Measurements from ENCODE around the gene METTL26. TPM values are rescaled to one million over a fixed set of nuclear protein-coding genes. Genes with fewer than 3 reads are reported as not detected.
A peak's percentile ranks its signal among the peaks of the same experiment; 100 is the strongest.

Gene METTL26
- total and polyA plus RNA-seq, 4 donors: 26.3 to 69.1 (median 41.4) TPM

DNA sequence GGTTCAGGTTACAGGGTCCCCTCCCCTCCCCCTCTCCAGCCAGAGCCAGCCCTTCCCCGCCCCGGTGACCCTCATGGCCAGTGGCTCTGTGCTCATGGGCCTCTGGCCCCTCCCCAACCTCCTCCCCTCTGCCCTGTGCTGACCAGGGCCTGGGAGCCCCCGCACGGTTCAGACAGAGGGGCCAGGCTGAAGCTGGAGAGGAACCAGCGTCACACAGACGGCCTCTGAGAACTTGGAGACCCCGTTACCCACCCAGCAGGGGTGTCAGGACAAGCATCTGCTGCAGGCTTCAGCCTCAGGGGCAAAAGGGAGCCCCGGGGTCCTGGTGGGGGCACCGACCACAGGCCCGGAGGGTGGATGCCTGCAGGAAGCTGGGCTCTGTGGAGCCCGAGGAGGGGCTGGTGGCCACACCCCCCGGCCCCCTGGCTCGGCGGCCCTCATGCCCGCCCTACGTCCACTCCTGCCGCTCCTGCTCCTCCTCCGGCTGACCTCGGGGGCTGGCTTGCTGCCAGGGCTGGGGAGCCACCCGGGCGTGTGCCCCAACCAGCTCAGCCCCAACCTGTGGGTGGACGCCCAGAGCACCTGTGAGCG is 5.2 kb downstream of the METTL26 start, which contains the start of gene WFIKKN1:
Gene WFIKKN1 (plus strand): TSS at position 171 of the 591 bp plus-strand sequence. CDS start 269 bp downstream, at position 440.
- Histone ChIP-seq H3K9me3 (ENCODE audit: control insufficient read depth in 4 of 4, low read length in 3 of 4) (no peaks in the 10 kb centered on the region), H3K9ac (ENCODE audit: low read depth in 1 of 2, low read length in 2 of 2) (no peak within 1 kb of the TSS), H3K27me3 (ENCODE audit: control insufficient read depth in 4 of 4, insufficient read depth in 4 of 4, low read length in 3 of 4) (no peaks in the 10 kb centered on the region), H3K36me3 (ENCODE audit: control insufficient read depth in 4 of 4, insufficient read depth in 3 of 4, low read depth in 1 of 4, low read length in 3 of 4) (peaks cover 0 to 12% (median 3%) of the 10 kb centered on the region in 4 donors), H3K4me3 (ENCODE audit: low read depth in 1 of 3, low read length in 3 of 3) (no peak within 1 kb of the TSS), H3K27ac (ENCODE audit: low read depth in 1 of 2, low read length in 2 of 2) (peak within 1 kb of the TSS in 1 of 2 donors; percentile 38), H3K4me1 (ENCODE audit: control insufficient read depth in 4 of 4, insufficient read depth in 4 of 4, low read length in 3 of 4) (peaks cover 33 to 60% (median 50%) of the 10 kb centered on the region in 4 donors)
- TF ChIP-seq, protein P1, sequence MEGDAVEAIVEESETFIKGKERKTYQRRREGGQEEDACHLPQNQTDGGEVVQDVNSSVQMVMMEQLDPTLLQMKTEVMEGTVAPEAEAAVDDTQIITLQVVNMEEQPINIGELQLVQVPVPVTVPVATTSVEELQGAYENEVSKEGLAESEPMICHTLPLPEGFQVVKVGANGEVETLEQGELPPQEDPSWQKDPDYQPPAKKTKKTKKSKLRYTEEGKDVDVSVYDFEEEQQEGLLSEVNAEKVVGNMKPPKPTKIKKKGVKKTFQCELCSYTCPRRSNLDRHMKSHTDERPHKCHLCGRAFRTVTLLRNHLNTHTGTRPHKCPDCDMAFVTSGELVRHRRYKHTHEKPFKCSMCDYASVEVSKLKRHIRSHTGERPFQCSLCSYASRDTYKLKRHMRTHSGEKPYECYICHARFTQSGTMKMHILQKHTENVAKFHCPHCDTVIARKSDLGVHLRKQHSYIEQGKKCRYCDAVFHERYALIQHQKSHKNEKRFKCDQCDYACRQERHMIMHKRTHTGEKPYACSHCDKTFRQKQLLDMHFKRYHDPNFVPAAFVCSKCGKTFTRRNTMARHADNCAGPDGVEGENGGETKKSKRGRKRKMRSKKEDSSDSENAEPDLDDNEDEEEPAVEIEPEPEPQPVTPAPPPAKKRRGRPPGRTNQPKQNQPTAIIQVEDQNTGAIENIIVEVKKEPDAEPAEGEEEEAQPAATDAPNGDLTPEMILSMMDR (IDR thresholded peaks at IDR 0.05; ENCODE audit: low read depth, low read length, missing input control): peak; percentile 1
- no peak for TF ChIP-seq EGR1 (IDR thresholded peaks at IDR 0.05; ENCODE audit: low read depth in 2 of 2)
- WGBS: 7% methylated on average over 23 of the region's 23 CpGs
- DNase-seq (ENCODE audit: low spot score): peak; percentile 56

DNA sequence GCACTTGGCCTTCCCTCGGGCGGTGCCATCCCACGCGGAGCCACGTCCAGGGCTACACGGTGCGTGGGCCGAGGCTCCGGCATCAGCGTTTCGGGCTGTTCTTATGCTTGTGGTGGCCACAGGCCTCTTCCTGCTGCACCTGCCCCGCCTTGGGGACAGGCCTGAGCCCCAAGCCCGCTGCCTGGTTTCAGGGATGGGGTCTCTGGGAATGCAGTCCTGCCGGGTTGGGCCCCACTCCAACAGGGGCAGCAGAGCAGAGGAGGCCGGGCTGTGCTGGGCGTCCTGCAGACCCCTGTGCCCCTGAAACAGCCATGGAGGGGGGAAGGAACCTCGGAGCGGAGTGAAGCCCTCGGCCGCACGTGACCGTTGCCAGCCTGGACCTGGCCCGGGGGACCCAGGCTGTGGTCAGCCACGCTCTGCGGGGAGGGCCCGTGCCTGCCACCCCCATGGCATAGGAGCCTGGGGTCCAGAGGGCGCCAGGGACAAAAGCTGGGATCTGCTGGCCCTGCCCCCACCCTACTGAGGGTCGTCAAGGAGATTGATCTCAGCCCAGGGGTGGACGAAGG is 5.8 kb downstream of the METTL26 start:
- no peak overlapping the region for H3K9ac ChIP-seq (ENCODE audit: low read depth in 1 of 2, low read length in 2 of 2)
- TF ChIP-seq RXRA (IDR thresholded peaks at IDR 0.05) (no peak), EGR1 (IDR thresholded peaks at IDR 0.05; ENCODE audit: low read depth in 2 of 2) (no peak), TAF1 (conservative IDR thresholded peaks at IDR 0.05) (no peak), JUND (IDR thresholded peaks at IDR 0.05) (no peak), RAD21 (IDR thresholded peaks at IDR 0.05) (no peak), SP1 (IDR thresholded peaks at IDR 0.05) (no peak), GABPA (IDR thresholded peaks at IDR 0.05 in 1 of 2, conservative IDR thresholded peaks at IDR 0.05 in 1 of 2) (no peak), FOXA2 (IDR thresholded peaks at IDR 0.05) (no peak), YY1 (IDR thresholded peaks at IDR 0.05) (no peak)
- TF ChIP-seq, protein P1 (IDR thresholded peaks at IDR 0.05; ENCODE audit: low read depth, low read length, missing input control): no peak
- TF ChIP-seq, protein P2, sequence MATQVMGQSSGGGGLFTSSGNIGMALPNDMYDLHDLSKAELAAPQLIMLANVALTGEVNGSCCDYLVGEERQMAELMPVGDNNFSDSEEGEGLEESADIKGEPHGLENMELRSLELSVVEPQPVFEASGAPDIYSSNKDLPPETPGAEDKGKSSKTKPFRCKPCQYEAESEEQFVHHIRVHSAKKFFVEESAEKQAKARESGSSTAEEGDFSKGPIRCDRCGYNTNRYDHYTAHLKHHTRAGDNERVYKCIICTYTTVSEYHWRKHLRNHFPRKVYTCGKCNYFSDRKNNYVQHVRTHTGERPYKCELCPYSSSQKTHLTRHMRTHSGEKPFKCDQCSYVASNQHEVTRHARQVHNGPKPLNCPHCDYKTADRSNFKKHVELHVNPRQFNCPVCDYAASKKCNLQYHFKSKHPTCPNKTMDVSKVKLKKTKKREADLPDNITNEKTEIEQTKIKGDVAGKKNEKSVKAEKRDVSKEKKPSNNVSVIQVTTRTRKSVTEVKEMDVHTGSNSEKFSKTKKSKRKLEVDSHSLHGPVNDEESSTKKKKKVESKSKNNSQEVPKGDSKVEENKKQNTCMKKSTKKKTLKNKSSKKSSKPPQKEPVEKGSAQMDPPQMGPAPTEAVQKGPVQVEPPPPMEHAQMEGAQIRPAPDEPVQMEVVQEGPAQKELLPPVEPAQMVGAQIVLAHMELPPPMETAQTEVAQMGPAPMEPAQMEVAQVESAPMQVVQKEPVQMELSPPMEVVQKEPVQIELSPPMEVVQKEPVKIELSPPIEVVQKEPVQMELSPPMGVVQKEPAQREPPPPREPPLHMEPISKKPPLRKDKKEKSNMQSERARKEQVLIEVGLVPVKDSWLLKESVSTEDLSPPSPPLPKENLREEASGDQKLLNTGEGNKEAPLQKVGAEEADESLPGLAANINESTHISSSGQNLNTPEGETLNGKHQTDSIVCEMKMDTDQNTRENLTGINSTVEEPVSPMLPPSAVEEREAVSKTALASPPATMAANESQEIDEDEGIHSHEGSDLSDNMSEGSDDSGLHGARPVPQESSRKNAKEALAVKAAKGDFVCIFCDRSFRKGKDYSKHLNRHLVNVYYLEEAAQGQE (IDR thresholded peaks at IDR 0.05): no peak
- TF ChIP-seq, protein P3, sequence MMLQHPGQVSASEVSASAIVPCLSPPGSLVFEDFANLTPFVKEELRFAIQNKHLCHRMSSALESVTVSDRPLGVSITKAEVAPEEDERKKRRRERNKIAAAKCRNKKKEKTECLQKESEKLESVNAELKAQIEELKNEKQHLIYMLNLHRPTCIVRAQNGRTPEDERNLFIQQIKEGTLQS (IDR thresholded peaks at IDR 0.05): no peak
- peaks cover 0 to 13% (median 6%) of the 10 kb centered on the region in 4 donors for H3K36me3 ChIP-seq (ENCODE audit: control insufficient read depth in 4 of 4, insufficient read depth in 3 of 4, low read depth in 1 of 4, low read length in 3 of 4)
- 65% methylated on average over 29 of the region's 29 CpGs for WGBS
- no peaks in the 10 kb centered on the region for H3K9me3 ChIP-seq (ENCODE audit: control insufficient read depth in 4 of 4, low read length in 3 of 4)
- H3K27ac ChIP-seq (ENCODE audit: low read depth in 1 of 2, low read length in 2 of 2): peak overlapping the region in 1 of 2 donors; percentile 38
- no peak overlapping the region for H3K4me3 ChIP-seq (ENCODE audit: low read depth in 1 of 3, low read length in 3 of 3)
- no peaks in the 10 kb centered on the region for H3K27me3 ChIP-seq (ENCODE audit: control insufficient read depth in 4 of 4, insufficient read depth in 4 of 4, low read length in 3 of 4)
- DNase-seq (ENCODE audit: low spot score): no peak
- peaks cover 31 to 54% (median 47%) of the 10 kb centered on the region in 4 donors for H3K4me1 ChIP-seq (ENCODE audit: control insufficient read depth in 4 of 4, insufficient read depth in 4 of 4, low read length in 3 of 4)
